ENCODE data around the gene TMEM270. TPM values are rescaled to one million over a fixed set of nuclear protein-coding genes. Genes with fewer than 3 reads are reported as not detected.

Gene TMEM270
- total RNA-seq, 1 donor from 2014 or later, result not detected

- no peak for TF ChIP-seq CTCF (IDR thresholded peaks at IDR 0.05; ENCODE audit: unreplicated experiment)
- Mint-ChIP-seq H3K4me3 (ENCODE audit: unreplicated experiment) (no peak overlapping the region), H3K9me3 (ENCODE audit: unreplicated experiment) (peaks cover 4% of the 10 kb centered on the region), H3K4me1 (ENCODE audit: unreplicated experiment) (peaks cover 10% of the 10 kb centered on the region), H3K27ac (ENCODE audit: unreplicated experiment) (no peak overlapping the region), H3K36me3 (ENCODE audit: low read depth, unreplicated experiment) (peaks cover 7% of the 10 kb centered on the region), H3K27me3 (ENCODE audit: unreplicated experiment) (peaks cover 7% of the 10 kb centered on the region)
- DNase-seq (ENCODE audit: low spot score), result no peak
Measured at GRCh38 chr7:73893342-73894101, 32.6 kb downstream of the TMEM270 start.

GRCh38 chr7:73894166-73894565, 33.2 kb downstream of the TMEM270 start:
- Mint-ChIP-seq H3K36me3 (ENCODE audit: low read depth, unreplicated experiment) (peaks cover 7% of the 10 kb centered on the region), H3K27me3 (ENCODE audit: unreplicated experiment) (peaks cover 7% of the 10 kb centered on the region), H3K9me3 (ENCODE audit: unreplicated experiment) (peaks cover 4% of the 10 kb centered on the region), H3K27ac (ENCODE audit: unreplicated experiment) (no peak overlapping the region), H3K4me1 (ENCODE audit: unreplicated experiment) (peaks cover 10% of the 10 kb centered on the region), H3K4me3 (ENCODE audit: unreplicated experiment) (no peak overlapping the region)
- TF ChIP-seq CTCF (IDR thresholded peaks at IDR 0.05; ENCODE audit: unreplicated experiment), result no peak
- no peak for DNase-seq (ENCODE audit: low spot score)

DNA sequence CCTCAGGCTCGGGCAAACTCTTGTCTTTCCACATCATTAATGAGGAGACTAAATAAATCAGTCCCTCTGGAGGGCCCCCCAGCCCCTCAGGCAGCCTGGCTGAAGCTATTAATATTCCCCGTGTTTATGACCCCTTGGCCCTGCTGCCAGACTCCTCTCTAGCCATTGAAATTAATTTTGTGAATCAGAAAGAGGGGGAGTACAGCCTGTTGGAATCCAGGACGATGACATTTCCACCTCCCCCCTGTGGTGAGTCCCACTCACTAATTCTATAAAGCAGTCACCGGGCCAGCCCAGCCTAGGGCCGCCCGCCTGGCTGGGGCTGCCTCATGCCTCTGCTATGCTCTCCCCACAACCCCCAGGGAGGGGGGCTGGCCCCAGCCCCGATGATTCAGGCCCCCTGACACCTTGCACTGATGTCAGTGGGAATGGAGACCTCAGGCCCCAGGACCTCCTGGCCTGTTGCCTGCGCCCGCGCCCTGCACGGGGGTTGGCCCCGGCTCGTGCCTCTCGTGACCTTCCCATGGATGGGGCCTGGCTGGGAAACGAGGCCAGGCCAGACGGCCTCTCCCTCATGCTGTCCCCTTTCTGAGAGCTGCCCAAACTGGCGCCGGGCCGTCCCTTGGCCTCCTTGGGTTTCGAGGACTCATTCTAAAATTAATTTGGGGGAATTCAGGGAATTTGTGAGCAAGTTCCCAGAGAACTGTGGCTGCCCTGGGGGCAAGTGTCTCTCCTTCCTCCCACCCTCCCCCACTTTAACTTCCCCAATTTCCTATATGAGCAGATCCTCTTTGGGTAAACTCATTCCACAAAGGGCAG, 34.0 kb downstream of the TMEM270 start:
- peaks cover 7% of the 10 kb centered on the region for H3K36me3 Mint-ChIP-seq (ENCODE audit: low read depth, unreplicated experiment)
- H3K4me3 Mint-ChIP-seq (ENCODE audit: unreplicated experiment), result no peak overlapping the region
- peaks cover 7% of the 10 kb centered on the region for H3K27me3 Mint-ChIP-seq (ENCODE audit: unreplicated experiment)
- H3K27ac Mint-ChIP-seq (ENCODE audit: unreplicated experiment), result no peak overlapping the region
- TF ChIP-seq CTCF (IDR thresholded peaks at IDR 0.05; ENCODE audit: unreplicated experiment), result no peak
- no peak for DNase-seq (ENCODE audit: low spot score)
- H3K4me1 Mint-ChIP-seq (ENCODE audit: unreplicated experiment), result peaks cover 10% of the 10 kb centered on the region
- H3K9me3 Mint-ChIP-seq (ENCODE audit: unreplicated experiment), result peaks cover 4% of the 10 kb centered on the region

GRCh38 chr7:73895626-73896025, 34.7 kb downstream of the TMEM270 start:
- TF ChIP-seq CTCF (IDR thresholded peaks at IDR 0.05; ENCODE audit: unreplicated experiment), result no peak
- Mint-ChIP-seq H3K36me3 (ENCODE audit: low read depth, unreplicated experiment) (peaks cover 7% of the 10 kb centered on the region), H3K4me3 (ENCODE audit: unreplicated experiment) (no peak overlapping the region), H3K4me1 (ENCODE audit: unreplicated experiment) (peaks cover 8% of the 10 kb centered on the region), H3K27me3 (ENCODE audit: unreplicated experiment) (peaks cover 7% of the 10 kb centered on the region), H3K9me3 (ENCODE audit: unreplicated experiment) (peaks cover 4% of the 10 kb centered on the region), H3K27ac (ENCODE audit: unreplicated experiment) (no peak overlapping the region)
- DNase-seq (ENCODE audit: low spot score), result no peak

GRCh38 chr7:73896454-73896853, 35.5 kb downstream of the TMEM270 start:
- Mint-ChIP-seq H3K36me3 (ENCODE audit: low read depth, unreplicated experiment) (peaks cover 7% of the 10 kb centered on the region), H3K27me3 (ENCODE audit: unreplicated experiment) (peaks cover 7% of the 10 kb centered on the region), H3K4me3 (ENCODE audit: unreplicated experiment) (no peak overlapping the region), H3K27ac (ENCODE audit: unreplicated experiment) (no peak overlapping the region), H3K4me1 (ENCODE audit: unreplicated experiment) (peaks cover 7% of the 10 kb centered on the region), H3K9me3 (ENCODE audit: unreplicated experiment) (peaks cover 4% of the 10 kb centered on the region)
- TF ChIP-seq CTCF (IDR thresholded peaks at IDR 0.05; ENCODE audit: unreplicated experiment), result no peak
- DNase-seq (ENCODE audit: low spot score), result no peak
